H1 (cell line): ENCODE results near the gene TMEM204. TPM values are rescaled to one million over a fixed set of nuclear protein-coding genes. Genes with fewer than 3 reads are reported as not detected.

Source experiments
- ATF2 ChIP-seq: IDR thresholded peaks from 2 replicates; pipeline ENCODE4 v1.6.1; 2012; ENCODE audit warnings: low read length, inconsistent platforms
- CHD7 ChIP-seq: fragments of 300-600 bp; sonication (generic); IDR thresholded peaks from 2 replicates; pipeline ENCODE4 v1.7.1; 2012; ENCODE audit warnings: low read length, moderate library complexity, mild to moderate bottlenecking, inconsistent platforms; ENCODE audit not compliant: insufficient replicate concordance
- CREB1 ChIP-seq: IDR thresholded peaks from 2 replicates; pipeline ENCODE4 v1.6.1; 2012; ENCODE audit warnings: inconsistent platforms
- EGR1 ChIP-seq: IDR thresholded peaks from 2 replicates; pipeline ENCODE4 v1.6.1; 2011; ENCODE audit warnings: low read depth, low read length, borderline replicate concordance
- GABPA ChIP-seq: IDR thresholded peaks from 2 replicates; pipeline ENCODE4 v1.6.1; 2011; ENCODE audit warnings: mild to moderate bottlenecking, low read length, moderate library complexity, borderline replicate concordance; ENCODE audit not compliant: insufficient read depth
- RXRA ChIP-seq: IDR thresholded peaks from 2 replicates; pipeline ENCODE4 v1.6.1; 2011; ENCODE audit warnings: low read depth, mild to moderate bottlenecking, low read length, moderate library complexity; ENCODE audit not compliant: insufficient read depth
- TCF12 ChIP-seq: IDR thresholded peaks from 2 replicates; pipeline ENCODE4 v1.6.1; 2011; ENCODE audit warnings: low read depth, mild to moderate bottlenecking, low read length
- TEAD4 ChIP-seq: IDR thresholded peaks from 2 replicates; pipeline ENCODE4 v1.6.1; 2012; ENCODE audit warnings: low read depth, low read length, inconsistent platforms, mixed read lengths
- polyA plus RNA-seq, 7 experiments: library from polyadenylated mRNA; depleted of rRNA in 3 of 7; stranded (reverse) in 5 of 7; unstranded in 2 of 7; fragments of >200 nt in 5 of 7; fragments of 200-250 nt in 2 of 7; gene quantifications; 1 replicate in 5 of 7; 2 replicates in 1 of 7; 4 replicates in 1 of 7; pipeline versions ENCODE4 v1.2.1 to v1.2.3, GENCODE V29; 2011 to 2013; ENCODE audit warnings: missing spikeins in 2 of 7, mixed read lengths in 2 of 7
- total RNA-seq: library from RNA; stranded (reverse); fragmentation: NEBNext Ultra II Directional; extraction: Animal tissue kit (Norgen Biotek cat#: 25700); gene quantifications from 2 replicates; pipeline ENCODE4 v1.2.1, GENCODE V29; 2021

Gene TMEM204
- total and polyA plus RNA-seq, 2 of the 8 experiments (the other 6 are each of a cell fraction or from before 2014, with no cell fraction given), result not detected

- TF ChIP-seq CHD7 (no peak), RXRA (no peak), GABPA (no peak), ATF2 (no peak), EGR1 (no peak), TEAD4 (no peak), TCF12 (no peak), CREB1 (no peak)
Observed at GRCh38 chr16:1535391-1536291, 2.2 kb downstream of the TMEM204 start (continued).
